Activated T-cell treated with anti-CD3 and anti-CD28 coated beads for 24 hours (primary cell): ENCODE results near the gene CRYBG2.
A peak's percentile ranks its signal among the peaks of the same experiment; 100 is the strongest.

Experiments used
- DNase-seq: peaks from one replicate; pipeline ENCODE4 v3.0.0-alpha.2; 2020; ENCODE audit warnings: low read depth

The CRYBG2 gene

GRCh38 chr1:26281091-26281958 is 72.6 kb downstream of the CRYBG2 start:
- no peak for DNase-seq

GRCh38 chr1:26280333-26281042 is 73.4 kb downstream of the CRYBG2 start:
- DNase-seq: no peak

GRCh38 chr1:26279456-26280332 is 74.2 kb downstream of the CRYBG2 start, which contains the start of gene SH3BGRL3:
TSS of gene SH3BGRL3 (plus strand) at chr1:26280086. CDS start at chr1:26280156, 70 bp downstream.
- peak; percentile 82 for DNase-seq

- DNase-seq: no peak
Observed at GRCh38 chr1:26278724-26279455, 75.0 kb downstream of the CRYBG2 start.

GRCh38 chr1:26278303-26278702 is 75.6 kb downstream of the CRYBG2 start:
- DNase-seq: no peak

- DNase-seq: no peak
Observed at GRCh38 chr1:26277719-26278118, 76.2 kb downstream of the CRYBG2 start.

GRCh38 chr1:26277261-26277661 is 76.7 kb downstream of the CRYBG2 start:
- no peak for DNase-seq

GRCh38 chr1:26276432-26276838 is 77.5 kb downstream of the CRYBG2 start:
- DNase-seq: no peak

GRCh38 chr1:26275580-26276431 is 78.1 kb downstream of the CRYBG2 start:
- DNase-seq: peak; percentile 67

GRCh38 chr1:26274801-26275425 is 79.0 kb downstream of the CRYBG2 start:
- no peak for DNase-seq
